HG03064 (cell line): ENCODE results near the gene ADGRB2.

Source experiments
- ATAC-seq: cut with Tn5 transposase; IDR thresholded peaks from one replicate; pipeline ENCODE4 v1.9.1; 2021; ENCODE audit warnings: low read depth; ENCODE audit not compliant: unreplicated experiment

Gene ADGRB2

DNA sequence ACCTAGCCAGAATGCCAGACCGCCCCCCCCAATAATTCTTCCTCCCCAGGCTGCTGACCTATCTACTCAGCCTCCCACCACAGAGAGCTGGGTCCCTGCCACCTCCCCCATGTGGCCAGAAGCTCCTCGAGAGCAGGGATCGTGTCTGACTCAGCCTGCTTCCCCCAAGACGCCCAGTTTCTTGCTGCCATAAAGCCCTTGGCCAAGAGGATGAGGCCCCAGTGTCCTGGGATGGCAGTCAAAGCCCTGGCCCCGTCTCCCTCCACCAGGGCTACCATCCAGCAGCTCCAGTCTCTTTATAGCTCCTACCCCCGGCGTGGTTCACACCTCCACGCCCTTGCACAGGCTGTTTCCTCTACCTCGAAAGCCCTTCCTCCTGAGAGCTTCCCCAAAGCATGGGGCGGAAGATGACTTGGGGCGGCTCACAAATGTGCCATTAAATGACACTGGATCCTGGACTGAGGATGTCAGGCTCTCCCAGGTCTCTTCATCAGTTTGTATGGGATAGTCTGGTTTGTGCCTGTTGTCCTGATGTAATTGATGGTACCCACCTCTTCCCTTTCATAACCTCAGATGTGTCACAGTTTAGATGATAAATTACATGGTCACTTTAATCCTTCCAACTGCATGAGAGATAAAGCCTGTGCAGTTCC, 13.2 kb downstream of the ADGRB2 start:
- ATAC-seq: no peak

DNA sequence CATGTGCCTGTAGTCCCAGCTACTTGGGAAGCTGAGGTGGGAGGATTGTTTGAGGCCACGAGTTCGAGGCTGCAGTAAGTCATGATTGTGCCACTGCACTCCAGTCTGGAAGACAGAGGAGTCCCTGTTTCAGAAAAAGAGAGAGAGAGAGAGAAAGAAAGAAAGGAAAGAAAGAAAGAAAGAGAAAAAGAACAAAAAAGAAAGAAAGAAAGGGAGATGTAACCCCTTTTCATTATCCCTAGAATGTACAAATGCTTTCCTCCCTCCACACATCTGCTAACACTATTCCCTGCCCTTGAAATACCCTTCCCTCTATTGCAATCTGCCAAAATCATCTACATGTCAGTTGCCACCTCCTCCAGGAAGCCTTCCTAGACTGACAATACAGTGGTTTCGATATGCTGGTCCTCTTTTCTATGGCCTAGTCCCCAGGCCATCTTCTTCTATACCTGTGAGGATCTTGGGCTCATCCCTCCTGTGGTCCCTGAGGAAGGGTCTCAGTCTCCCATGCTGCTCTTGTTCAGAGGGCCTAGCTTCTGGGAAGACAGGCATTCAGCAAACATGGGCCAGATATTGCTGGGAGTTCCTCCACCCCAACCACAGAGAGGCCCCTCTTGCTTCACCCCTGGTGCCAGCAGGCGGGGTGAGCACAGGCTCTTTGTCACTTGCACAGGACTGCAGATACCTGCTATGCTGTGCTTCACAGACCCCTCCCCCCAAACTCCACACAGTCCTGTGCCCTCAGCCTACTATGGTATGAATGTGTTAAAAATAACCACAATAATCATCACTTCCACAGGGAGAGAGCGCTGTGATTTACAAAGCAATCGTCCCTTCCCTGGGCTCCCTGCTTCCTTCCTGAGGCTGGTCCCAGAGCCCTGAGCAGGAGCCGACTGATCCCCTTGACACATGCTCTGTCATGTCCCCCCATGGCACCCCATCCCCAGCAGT, 14.1 kb downstream of the ADGRB2 start:
- ATAC-seq: no peak

DNA sequence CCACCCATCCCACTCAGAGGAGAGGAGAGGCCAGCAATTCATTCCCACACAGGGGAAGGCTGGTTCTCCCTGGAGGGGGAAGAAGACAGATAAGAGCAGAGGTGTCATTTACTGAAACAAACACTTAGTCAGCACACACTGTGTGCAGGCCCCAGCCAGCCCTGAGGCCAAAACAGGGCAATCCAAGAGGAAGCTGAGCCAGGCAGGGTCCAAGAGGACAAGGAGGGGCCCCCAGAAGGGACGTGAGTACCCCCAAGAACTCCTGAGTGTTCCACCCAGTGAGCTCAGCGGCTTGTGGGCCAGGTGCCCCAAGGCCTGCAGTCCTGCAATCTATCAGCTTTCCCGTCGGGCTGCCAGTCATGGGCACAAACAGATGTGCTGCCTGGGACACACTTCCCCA, 15.8 kb downstream of the ADGRB2 start:
- no peak for ATAC-seq

DNA sequence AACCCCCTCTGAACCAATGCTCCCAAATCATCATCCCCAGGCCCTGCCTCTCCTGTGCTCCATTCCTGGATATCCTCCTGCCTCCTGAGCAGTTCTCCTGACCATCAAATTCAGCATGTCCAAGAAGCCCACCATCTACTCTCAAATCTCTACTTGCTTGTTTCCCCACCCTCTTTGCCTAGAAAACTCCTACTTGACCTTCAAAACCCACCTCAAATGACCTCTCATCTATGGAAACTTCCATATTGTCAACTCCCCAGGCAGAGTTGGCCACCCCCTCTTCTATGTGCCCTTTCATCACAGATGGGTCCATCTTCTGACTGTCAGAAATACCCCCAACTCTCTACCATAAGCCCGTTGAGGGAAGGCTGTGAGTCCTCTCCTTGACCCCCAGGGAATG, 16.8 kb downstream of the ADGRB2 start:
- no peak for ATAC-seq

DNA sequence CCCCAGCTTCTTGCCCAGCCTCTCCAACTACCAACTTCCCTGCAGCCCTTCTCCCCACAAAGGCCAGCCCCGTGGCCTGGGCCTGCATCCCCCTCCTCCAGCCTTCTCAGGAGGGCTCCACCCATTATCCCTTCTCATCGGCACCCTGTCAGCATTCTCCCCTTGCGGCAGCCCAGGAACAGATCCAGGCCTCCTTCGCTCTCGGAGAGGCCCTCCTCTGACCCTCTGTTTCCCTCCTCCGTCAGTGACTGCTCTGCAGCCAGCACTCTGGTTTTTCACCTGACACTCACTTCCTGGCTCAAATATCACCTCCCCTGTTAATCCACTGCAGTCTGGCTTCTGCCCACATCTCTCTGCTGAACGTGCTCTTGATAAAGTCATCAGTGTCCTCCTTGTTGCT, 17.5 kb downstream of the ADGRB2 start:
- ATAC-seq: no peak

DNA sequence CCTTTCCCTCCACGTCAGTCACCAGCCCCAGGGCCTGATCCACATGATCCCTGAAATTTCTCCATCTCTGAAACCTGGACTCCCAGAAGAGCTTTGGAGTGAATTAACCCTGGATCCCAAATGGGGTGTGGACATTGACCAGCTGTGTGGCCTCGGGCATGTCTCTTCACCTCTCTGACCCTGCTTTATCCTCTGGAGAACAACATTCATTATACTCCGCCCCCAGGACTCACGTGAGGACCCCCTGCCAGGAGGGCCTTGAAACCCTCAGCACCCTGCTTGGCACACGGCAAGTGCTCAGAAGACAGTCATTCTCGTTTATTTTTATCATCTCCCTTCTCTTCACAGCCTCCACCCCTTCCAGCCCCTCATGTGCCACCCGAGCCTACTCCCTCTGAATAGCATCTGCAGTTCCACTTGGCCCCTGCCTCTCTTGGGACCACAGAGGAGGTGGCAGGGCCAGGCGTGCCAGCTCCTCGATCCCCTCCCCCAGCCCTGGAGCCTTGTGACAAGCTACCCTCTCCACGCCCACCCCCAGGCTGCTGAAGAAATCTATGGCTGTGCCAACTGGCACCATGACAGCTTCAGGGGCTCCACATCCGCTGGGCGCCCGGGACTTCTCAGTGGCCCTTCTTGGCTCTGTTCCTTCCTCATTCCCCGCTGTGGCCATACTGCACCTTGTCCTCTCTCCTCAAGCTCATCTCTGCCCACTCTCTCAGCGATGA, 18.0 kb downstream of the ADGRB2 start:
- no peak for ATAC-seq

DNA sequence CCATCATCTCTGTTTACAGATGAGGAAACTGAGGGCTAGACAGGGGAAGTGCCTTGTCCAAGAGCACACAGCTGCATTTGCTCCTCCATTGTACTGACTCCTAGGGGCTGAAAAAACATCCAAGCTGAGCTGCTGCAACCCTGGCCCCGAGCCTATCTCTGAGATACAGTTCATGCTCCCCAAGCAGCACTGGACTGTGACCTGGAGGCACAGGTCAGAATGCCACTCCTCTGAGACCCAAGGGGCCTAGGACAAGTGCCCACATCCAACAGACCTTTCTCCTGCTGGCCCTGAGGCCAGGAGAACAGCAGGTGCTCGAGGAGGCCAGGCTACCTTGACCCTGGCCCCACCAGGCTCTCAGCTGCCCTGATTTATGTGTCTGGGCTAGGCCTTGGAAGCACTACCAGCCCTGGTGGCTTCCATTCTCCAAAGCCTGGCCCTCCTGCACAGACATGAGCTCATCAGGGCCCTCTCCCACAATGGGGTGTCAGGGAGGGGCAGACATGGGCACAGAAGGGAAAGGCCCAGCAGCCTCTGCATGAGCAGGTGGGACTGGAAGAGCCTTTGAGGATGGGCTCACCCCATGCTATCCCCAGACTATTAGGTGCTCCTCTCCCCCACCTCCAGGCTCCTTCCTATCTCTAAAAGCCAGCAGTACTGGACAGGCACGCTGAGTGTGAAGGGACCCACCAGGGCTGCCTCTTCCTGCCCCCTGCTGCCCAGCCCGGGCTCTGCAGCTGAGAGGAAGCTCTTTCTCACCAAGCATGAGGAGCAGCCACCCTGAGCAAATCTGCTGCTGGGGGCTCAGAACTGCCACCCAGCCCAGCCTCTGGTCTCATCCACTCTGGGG, 18.8 kb downstream of the ADGRB2 start:
- no peak for ATAC-seq

DNA sequence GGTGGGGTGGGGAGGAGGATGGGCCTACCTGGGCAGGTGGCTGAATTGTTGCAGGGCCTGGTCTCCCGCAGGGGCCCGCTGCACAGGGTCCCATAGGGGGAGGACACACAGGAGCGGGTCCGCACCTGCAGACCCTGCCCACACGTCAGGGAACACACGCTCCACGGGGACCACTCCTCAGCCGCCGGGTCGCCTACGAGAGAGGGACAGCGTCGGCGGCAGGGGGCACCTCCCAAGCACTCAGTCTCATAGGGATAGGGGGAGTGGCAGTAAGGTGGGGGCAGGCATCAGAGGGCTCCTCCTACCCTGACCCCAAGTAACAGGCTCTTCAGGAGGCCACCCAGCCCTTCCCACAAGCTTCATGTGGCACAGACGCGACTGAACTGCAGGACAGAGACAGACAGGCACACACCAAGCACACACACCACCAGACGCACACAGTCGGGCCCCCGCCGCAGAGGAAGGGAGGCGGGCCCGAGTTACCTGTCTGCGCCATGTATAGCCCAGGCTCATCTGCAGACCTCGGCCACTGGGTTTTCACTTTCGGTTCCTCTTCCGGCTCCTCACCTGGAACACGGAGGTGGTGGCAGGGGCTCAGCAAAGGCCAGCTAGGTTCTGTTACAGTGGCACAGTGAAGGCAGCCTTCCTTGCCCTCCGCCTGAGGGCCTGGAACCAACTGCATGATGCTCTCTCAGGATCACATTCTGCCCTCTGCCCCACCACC, 19.8 kb downstream of the ADGRB2 start:
- no peak for ATAC-seq

DNA sequence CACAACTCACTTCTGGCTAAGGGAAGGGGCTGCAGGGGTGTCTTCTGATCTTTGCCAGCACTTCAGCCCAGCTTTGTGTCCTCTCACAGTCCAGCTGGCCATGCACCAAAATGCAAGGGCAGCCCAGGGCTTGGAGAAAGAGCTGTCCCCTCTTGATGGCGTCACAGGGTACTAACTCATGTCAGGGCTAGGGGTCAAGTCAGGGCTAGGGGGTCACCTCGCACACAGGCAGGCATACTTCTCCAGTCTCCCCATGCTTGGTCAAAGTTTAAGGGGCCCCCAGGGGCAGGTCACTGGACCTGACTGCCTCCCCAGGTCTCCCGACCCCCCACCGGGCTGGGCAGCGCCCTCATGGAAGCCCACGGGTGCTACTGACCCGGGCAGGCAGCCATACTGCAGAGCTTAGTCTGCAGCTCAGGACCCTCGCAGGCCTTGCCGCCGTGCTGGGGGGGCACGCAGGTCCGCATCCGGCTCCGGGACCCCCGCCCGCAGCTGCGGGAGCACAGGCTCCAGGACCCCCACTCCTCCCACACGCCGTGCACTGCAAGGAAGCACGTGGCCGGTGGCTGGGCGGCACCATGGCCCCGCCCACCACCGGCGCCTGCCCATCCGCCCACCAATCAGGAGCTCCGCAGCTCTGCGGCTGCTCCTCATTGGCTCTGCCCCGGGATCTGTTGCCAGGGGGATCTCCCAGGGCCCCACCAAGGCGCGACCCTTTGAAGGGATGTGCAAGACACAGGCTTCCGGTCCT, 21.5 kb downstream of the ADGRB2 start:
- ATAC-seq: no peak

DNA sequence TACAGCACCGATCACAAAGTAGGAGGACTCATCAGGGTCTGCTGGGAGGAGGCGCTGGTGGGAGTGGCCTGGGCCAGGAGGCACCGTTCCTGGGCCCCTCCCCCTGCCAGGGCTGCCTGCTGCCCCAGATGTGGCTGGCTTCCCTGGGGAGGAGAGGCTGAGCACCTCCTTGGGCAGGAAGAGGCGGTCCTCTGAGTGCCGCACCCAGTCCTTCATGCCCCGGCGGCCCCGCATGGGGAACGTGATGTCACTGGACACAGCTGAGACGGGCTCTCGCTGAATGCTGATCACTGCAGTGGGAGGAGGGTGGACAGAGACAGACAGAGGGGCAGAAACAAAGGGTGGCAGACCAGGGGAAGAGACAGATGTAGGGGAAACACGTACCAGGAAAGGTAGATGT, 24.8 kb downstream of the ADGRB2 start:
- no peak for ATAC-seq

DNA sequence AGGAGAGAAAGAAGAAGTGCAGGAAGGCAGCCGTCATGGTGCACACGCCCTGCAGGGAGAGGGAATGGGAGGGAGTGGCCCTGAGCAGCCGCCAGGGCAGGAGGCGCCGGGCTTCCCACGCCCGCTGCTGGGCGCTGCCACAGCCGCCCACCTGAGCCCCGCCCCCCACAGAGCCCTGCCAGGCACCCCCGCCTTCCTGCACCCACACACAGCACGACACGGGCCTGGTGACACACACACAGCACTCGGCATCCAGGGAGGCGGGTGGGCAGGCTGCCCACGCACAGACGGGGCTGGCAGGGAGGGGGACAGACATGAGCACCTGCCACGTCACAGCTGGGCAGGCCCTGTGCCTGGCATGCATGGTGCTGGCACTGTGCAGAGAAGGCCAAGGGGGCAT, 27.5 kb downstream of the ADGRB2 start:
- no peak for ATAC-seq

DNA sequence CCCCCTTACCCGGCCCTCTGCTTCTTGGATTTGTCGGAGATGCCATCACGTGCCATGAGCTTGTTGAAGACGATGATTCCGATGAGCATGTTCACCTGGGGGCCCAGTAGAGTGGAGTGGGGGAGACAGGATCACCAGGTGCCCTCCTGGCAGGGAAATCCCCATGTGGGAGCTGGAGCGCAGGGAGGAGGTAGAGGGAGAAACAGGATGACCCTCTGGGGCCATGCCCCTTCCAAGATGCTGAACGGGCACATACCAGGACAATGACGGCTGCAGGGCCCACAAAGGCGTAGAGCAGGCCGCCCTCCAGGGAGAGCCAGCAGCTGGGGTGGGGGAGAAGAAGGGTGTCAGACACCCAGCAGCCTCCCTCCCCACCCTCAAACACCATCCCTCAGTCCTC, 28.6 kb downstream of the ADGRB2 start:
- ATAC-seq: no peak

DNA sequence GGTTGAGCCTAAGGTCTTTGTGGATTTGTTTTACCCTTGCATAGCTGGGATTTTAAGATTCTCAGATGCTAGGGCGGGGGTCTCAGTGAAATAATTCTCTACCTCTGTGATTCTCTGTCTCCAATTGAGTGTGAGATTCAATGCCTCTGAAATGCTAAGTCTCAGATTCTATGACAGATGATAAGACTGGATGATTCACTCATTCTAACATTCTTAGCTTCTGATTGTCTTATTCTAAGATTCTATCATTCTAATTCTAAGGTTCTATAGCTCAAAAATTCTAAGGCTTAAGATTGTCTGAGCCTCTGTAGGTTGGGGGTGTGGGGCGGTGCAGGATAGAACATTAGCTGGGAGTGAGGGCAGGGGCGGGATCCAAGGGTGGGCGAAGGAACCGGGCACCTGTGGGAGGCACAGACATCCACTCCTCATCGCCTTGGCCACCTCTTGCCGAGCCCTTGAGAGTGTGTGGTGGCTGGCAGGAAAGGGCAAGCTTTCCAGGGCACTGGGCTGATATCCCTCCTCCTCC, 29.5 kb downstream of the ADGRB2 start:
- ATAC-seq: no peak

DNA sequence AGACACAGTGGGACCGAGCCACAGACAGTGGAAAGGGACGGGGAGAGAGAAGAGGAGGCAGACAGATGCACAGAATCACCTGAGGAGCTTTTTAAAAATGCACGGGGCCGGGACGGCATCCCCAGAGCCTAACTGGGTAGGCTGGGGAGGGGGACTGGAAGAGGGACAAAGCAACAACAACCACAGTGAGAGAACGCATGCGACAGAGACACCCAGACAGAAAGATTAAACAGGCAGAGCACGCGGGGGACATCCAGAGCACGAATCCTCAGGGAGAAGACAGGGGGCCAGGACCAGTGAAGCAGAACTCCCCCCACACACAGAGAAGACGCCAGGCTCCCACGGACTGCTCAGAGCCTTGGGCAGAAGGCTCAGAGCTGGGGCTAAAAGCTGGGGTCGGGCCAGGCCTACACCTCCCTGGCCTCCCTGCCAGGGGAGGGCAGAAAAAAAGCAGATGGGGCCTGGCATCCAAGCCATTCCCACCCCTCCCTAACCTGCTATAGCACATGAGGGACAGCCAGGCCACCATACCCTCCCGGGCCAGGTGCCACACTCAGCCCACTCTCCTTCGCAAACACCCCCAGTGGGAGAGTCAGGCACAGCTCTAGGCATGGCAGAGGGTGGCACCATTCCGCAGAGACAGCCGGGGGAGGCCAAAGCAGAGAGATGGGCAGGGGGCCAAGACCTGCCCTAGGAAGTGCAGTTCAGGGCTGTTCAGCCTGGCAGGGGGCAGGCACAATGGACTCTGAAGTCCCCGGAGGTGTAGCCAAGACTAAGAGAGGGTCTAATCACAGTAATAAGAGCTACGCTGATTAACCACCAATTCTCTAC, 30.5 kb downstream of the ADGRB2 start:
- no peak for ATAC-seq

DNA sequence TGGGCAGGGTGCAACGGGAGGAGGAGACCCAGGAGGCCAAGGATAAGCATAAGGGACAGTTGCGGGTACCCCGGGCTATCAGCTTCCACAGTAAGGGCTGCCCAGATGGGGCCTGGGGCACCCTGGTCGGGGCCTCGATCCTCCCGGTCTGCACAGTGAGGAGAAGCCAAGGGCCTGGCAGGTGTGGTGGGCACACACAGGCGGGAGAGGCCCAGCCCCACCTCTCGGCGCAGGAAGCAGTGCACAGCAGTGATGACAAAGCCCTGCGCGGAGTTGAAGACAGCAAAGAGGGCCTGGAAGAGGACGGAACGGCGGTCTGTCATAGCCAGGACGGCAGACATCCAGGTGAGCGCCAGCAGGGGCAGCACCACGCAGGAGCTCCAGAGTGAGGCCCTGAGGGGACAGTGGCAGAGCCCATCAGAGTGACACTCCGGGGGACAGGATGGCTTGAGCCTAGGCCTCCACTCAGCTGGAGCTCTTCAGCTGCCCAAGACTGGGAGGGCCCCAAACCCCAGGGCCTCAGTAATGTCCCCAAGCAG, 31.3 kb downstream of the ADGRB2 start:
- no peak for ATAC-seq

DNA sequence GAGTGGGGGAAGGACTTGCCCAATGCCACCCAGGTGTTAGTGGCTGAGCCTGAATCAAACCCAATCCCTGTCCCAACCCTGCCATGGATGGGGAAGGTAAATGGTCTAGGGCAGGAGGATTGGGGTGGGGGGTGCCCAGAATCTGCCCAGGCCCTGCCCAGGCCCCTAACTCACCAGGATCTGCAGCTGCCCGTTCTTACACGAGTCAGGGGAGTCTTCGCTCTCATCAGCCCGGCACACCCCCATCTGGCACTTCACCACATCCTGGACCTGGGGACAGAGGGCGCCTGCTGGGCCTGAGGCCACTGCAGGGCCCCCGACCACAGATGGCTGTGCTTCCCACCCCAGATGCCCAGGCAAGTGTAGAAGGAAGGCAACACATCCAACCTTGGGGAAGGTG, 31.8 kb downstream of the ADGRB2 start:
- ATAC-seq: no peak

DNA sequence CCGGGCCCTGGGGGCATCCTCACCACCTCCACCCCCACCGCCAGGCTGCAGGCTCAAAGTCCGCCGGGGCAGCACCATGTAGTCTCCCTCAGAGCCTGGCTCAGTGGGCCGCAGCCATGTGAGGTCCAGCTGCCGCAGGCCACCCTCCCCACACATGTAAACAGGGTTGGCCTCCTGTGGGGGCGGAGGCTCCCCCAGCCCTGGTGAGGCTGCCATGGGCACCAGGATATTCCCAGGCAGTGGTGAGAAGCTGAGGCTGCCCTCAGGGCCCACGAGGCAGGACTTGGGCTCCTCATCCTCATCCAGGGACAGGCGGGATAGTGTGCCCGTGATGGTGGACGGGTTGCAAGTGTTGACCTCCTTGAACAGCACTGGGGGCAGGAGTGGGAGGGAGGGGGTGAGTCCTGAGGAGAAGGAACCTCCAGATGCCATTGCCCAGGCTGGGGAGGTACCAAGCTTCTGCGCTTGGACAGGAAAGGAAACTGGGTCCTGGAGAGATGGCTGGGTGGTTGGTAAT, 33.0 kb downstream of the ADGRB2 start:
- ATAC-seq: no peak
